Hematopoietic multipotent progenitor cell treated with erythropoietin and hydrocortisone succinate and interleukin-3 and kit ligand, for 17 days (in vitro differentiated cells): ENCODE results near the gene TOM1L2.
"Not testable (repeated sequence)": the region's sequence is repeated elsewhere in the genome, so short reads cannot be mapped to it uniquely, and the experiment has no call there.

Experiments used
- DNase-seq: peaks from one replicate; pipeline ENCODE4 v3.0.0-alpha.2; 2015; ENCODE audit warnings: low spot score

The TOM1L2 gene

DNA sequence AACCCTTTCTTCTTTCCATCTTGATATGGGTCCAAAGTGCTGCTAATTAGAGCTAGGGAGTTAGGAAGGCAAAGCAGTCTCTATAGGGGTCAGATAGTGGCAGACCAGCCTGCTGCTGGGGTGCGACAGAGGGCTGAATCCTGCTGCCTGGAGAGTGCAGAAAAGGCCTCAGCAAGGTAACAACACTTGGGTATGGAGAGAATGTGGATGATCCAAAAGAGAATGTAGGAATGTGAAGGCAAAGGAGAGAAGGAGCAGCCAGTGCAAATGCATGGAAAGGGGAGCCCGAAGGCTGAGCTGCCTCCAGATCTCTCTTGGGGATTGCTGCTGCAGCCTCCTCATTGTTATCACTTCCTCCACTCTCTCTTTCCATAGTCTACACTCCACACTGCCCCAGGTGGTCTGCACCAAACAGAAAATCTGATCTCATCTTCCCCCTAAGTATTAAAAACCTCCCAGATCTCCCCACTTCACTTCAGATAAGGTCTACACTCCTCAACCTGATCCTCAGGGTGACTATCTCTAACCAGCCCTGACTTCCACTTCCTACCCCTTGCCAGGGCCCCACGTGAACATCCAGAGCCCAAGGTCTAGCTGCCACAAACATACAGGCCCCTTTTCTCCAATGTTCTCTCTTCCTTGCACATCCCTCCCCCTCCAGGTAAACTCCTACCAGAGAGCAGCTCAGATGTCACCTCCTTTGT is 28.8 kb downstream of the TOM1L2 start:
- no peak for DNase-seq

DNA sequence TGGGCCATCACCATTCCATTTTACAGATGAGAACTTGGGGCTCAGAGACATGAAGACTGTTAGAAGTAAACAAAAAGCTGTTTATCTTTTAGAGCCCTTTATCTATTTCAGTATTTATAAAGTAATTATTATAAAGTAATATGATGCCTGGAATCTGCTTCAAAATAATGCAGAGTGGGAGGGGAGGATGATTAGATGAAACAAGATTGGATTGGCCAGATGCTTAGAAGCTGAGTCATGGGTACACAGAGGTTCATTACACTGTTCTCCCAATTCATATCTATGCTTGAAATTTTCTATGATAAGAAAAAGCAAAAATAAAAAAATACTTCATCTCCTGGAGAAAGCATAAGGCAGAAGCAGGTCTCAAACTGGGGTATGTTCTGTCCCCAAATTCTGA is 29.4 kb downstream of the TOM1L2 start:
- DNase-seq, result no peak

DNA sequence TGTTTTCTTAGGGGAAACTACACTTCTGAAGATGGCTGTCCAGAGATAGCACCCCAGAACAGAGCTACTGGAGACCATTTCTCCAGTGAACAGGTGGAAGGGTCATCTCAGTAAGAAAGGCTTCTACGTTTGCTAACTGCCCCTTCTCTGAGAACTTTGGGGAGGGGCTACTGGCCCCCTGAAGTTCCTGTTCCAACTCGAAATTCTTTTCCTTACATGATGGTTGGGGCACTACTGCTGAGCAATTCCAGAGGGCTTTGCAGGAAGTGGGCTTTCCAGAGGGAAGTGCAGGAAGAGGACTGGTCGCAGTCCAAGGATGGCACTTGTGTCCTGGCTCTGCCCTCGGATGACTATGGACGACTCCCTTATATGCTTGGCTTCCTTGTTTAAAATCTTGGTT is 31.2 kb downstream of the TOM1L2 start:
- DNase-seq, result no peak

DNA sequence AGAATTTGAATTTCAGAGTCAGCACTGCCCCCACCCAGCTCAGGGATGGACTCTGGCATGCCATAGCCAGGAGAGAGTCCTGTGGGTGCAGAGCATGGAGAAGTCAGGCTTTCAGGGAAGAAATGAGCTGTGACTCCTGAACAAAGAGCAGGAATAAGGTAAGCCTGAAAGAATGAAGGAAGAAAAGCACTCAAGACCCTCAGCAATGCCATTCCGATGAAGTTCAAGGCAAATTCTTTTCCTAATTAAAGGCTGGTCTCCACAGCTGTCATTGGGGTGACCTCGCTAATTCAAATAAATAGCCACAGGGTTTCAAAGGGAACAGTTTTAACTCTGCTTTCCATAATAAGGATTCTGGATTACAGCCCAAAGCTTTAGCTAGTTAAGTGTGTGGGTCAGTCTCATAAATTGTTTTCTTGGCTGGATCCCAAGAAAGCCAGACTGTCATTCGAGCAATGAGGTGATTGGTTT is 31.7 kb downstream of the TOM1L2 start:
- no peak for DNase-seq

DNA sequence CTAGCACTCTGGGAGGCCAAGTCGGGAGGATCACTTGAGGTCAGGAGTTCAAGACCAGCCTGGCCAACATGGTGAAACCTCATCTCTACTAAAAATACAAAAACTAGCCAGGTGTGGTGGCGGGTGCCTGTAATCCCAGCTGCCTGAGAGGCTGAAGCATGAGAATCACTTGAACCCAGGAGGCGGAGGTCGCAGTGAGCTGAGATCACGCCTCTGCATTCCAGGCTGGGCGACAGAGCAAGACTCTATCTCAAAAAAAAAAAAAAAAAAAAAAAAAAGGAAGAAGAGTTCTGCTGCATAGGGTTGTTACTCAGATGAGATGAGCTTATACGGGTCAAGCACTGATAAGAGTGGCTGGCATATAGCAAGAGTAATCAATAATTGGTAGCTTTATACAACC is 32.3 kb downstream of the TOM1L2 start:
- DNase-seq, result not testable (repeated sequence)

DNA sequence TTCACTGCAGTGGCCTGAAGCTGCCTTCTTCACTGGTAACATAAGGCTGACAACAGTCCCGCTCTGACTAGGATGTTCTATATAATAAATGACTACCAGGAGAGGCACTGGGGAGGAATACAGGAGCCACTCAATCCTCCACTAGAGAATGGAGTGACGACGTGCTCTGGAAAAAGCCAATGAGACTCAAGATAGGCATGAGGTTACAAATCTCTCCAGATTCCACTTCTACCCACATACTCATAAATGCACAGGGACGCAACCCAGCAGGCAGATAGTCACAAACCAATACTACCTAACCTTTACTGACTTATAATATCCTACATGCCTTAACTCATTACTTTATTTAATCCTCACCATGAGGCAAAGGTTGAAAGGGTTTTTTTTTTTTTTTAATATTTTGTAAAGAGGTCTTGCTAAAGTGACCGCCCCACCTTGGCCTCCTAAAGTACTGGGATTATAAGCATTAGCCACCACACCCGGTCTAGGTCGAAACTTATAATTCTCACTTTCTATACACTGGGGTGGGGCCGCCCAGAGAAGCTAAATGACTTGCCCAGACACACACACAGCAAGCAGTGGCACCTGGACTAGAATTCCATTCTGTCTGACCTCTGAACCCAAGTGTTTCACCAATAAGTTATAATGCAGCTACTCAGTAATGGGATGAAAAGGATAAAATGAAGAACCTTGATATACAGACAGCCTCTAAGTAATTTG is 33.7 kb downstream of the TOM1L2 start:
- DNase-seq, result no peak

DNA sequence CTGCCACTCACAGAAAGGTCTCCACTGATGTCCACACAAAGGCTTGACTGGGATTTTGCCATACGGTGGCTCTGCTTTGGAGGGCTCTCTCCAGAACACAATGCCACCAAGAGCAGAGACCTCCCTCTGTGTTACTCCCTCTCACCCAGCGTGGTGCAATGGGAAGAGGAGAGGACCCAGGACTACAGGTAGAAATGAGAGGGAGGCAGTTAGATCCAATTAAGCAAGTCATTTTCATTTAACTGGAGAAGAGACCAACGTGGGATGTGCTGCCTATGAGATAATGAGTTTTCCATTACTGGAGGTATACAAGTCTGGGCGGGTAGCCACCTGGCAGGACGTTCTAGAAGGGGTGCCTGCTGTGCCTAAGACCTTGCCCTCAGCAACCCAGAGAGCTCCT is 34.2 kb downstream of the TOM1L2 start:
- DNase-seq, result no peak

DNA sequence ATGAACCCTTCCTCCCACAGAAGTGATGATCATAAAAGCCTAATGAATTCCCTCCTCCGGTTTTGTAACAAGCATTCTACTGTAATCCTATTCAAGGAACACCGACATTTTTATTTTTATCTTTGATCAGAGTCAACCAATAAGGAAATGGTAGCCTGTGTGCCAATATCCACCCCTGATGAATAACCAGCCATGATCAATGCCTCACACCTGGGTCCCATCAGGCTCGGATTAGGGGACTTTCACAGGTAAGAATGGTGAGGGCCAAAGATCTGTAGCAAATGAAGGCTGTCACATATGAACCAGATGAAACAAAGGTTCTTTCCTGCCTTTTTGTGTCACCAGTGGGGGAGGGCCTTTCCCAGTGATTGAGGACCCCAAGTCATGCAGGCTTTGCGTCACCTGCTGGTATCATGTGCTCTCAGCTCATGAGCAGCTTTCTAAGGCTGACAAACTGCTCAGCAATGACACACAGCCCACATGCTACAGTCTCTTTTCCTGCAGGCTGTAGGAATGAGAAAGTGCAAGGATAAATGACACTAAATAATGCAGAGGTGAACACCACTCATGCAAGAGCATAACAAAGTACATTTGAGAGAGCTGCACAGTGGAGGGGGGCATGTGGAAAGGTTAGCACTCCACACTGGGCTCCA is 34.9 kb downstream of the TOM1L2 start:
- no peak for DNase-seq

DNA sequence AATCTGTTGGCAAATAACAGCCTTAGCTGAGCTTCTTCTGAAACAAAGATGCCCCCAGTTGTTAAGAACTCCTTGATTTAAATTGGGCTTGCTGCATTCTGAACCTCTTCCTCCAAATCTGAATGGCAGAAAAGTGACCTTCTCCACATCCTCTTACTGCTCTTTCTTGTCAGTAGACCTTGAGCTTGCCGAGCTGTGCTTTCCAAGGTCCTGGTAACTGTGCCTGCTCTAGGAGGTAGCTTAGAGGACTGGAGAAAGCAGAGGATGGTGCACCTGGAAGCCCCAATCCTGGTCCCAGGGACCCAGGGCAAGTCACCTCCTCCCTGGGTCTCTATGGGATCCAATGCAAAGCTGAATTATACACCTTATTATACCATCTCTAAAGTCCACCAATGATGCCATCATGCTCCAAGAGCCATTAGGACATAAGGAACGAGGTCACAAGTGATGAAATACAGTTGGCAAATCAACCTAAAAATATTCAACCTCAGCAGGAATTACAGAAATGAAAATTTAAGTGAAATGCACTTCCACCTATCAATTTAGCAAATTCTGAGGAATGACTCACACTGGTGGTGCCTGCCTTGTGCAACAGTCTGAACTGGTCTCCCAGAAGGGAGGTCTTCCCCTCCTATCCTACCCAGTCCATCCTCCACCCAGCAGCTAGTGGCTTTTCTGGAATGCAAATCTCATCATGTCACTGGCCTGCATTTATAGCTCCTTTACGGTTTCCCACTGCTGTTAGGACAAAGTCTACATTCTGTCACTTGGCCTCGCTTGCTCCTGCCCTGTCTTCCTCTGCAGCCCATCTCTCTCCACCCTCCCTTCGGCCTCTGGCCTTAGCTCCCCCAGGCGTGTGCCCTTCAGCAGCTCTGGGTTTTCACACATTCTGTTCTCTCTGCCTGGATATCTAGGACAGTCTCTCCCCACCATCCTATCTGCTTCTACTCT is 36.6 kb downstream of the TOM1L2 start:
- DNase-seq, result no peak

DNA sequence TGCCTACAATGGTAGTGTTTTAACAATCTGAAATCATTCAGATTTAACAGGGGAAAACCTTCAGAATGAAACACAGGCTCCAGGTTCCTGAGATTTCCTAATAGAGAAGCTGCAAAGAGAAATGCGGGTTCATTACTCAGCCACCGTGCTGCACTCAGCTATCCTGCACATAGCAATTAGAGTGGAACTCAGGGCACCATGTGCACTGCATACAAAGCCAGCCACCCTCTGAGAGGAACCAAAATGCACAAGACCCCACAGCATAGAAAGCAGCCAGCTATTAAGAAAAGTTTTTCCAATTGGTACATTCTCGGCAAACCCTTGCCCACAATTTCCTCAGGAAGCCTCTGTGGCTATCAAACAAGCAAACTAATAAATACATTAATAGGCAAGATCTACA is 37.4 kb downstream of the TOM1L2 start:
- DNase-seq, result no peak

DNA sequence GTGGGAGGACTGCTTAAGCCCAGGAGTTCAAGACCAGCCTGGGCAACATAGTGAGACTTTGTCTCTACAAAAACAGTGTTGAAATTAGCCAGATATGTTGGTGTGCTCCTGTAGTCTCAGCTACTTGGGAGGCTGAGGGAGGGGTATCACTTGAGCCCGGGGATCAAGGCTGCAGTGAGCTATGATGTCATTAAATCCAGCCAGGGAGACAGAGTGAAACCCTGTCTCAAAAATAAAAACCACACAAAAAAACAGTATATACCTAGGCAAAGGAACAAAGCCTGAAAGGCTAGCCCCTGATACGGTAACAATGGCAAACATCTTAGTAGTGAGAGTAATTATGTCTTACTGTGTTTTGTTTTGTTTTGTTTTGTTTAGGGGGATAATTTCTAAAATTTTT is 38.0 kb downstream of the TOM1L2 start:
- no peak for DNase-seq

DNA sequence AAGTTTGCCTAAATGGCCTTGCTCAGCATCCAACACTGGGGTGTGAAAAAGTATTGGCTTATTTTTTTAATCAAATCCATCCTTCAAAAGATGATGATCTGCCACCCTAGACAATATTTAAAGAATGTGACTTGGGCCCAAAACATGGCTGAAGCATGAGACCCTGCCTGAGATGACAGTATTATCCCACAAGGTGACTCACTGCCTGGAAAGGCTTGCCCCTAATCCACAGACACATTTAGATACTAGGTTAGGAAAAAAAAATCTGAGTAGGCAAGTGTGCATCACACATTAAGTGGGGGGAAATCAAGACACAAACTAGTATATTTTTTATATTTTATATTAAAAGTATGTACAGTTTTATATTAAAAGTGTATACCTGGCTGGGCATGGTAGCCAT is 38.4 kb downstream of the TOM1L2 start:
- no peak for DNase-seq

DNA sequence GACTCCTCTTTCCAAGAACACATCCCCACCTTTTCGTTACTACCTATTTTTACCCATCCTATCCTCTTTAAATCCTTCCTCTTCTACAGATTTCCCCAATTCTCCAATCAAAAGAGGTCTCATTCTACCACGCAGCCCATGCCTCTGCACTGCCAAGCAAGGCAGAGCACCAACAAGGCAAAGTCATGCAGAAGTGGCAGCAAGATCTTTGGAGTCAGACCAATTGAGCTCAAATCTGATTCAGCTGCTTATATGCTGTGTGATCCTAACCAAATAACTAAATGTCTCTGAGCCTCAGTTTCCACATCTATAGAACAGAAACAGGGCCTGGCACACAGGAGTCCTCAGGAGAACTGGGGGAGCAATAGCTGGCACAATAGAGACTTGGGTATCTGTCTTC is 41.0 kb downstream of the TOM1L2 start:
- DNase-seq, result no peak

DNA sequence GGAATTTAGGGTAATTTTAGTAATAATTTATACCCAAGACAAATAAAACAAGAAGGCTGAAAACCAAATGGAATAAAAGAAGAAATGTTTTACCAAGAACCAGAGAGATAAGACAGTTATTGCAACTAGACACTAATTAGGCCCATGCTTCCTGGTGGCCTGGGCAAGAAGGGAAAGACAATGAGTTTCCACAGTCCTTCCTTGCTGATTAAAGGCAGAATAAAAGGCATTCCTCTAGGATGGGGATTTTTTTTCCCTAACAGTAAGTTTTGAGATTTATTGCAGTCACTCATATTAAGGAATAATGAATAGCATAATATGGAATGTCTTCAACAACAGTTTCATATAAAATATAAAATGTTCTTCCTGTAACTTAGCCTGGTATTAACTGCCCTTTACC is 41.5 kb downstream of the TOM1L2 start:
- DNase-seq, result no peak

DNA sequence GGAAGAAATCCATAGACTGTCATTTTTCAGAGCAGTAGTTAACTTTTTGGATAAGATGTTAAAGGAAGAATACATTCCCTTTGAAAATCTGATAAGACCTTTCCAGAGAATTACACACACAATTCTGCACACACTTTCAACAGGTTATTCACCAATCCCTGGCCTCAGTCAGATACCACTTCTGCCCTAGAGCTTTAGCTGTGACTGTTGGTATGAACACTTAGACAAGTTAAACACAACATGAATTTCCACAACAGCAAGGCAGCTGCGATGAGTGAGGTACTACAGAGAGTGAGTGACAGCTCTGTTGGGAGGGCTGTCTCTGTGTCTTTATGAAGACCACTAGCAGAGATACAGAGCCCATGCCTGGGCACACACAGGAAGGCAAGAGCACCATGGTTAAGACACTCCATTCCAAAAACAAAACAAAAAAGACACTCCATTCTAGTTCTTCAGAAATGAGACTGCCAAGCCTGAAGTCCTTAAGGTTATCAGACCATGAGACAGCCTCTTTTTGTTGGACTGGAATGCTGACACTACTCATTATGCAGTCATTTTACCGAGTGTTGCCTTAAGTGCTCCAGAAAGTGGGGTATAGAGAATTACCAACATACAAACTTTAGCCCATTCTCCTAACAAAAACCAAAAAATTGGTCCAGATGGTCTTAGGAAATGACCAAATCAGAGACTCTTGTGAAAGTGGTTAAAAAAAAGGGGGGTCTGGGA is 42.4 kb downstream of the TOM1L2 start:
- DNase-seq, result no peak

DNA sequence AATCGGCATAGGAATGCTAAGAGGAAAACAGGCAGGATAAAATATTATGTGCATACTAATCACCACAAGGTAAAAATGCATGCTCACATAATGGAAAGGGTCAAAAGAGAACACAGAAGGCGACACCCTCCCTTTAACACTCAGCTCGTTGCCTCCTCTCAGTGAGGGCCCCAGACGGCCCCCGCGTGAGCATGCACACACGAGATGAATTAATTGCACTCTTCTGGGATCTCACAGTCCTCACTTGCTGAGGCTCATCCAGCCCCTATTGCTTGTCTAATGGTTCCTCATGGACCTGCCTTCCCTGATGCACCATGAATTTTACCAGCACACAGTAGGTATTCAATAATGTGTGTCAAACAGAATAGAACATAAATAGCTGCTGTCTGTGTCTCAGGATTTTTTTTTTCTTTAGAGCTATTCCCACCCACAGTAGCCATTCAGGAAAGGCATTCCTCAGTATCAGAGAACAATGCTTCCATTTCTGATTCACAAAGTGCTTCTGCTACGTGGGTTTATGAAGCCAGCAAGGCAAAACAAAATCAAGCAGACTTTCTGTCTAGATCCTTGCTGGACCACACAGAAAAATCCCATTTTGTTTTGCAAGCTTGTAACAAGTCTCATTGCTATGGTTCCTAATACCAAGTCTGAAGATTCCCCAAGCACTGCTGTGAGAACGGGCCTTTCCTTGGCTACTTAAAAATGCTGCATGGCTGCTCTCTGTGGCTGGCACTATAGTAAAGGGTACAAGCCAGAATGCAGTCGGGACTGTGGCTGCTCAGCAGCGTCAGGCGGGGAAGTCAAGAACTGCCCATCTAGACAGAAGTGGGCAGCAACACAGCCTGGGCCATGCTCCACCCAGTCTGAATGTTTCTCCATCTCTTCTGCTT is 43.6 kb downstream of the TOM1L2 start:
- no peak for DNase-seq

DNA sequence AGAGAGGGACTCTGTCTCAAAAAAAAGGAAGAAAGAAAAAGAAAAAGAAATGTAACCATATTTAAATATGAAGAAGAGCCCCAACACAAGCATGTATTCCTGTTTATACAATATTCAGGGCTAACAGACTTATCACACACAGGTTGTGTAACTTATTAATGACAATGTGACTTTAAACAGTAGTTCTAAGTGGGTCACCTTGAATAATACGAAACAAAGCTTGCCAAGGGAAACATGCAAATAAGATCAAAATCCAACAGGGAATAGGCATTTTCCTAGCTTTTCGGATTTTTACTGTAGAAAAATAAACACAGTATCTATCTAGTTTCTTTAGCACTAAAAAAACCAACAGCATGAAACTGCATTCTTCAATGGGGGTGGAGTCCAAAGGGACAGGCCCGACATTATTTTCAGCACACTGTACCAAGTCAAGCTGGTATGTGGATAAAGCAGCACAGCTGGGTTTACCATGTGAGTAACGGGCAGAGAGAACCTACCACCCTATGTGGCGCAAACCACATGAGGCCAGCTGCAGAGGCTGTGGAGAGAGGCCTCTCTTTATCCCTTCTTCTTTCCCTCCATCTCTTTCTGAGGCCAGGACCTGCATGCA is 45.3 kb downstream of the TOM1L2 start:
- no peak for DNase-seq

DNA sequence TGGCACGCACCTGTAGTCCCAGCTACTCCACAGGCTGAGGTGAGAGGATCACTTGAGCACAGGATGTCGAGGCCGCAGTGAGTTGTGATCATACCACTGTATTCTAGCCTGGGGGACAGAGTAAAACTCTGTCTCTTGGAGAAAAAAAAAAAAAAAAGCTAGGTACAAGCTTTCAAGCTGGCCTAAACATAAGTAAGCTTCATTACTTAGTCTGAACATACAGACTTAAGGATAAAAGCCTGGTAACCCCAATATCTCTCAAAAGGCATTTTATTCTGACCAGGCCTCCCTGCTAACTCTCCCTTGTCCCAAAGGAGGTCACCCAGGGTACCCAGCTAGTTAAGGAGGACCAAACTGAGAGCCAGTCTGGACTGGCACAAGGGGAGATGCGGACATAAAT is 46.2 kb downstream of the TOM1L2 start:
- no peak for DNase-seq

DNA sequence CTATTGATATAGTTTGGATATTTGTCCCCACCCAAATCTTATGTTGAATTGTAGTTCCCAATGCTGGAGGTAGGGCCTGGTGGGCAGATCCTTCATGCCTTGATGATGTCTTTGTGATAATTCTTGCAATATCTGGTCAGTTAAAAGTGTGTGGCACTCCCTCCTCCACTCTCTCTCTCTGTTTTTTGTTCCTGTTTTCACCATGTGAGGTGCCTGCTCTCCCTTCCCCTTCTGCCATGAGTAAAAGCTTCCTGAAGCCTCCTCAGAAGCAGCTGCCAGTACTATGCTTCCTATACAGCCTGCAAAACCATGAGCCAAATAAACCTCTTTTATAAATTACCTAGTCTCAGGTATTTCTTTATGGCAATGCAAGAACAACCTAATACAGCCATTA is 47.3 kb downstream of the TOM1L2 start:
- no peak for DNase-seq
